K562 (cell line): ENCODE data around the gene ZNF433. TPM values are rescaled to one million over a fixed set of nuclear protein-coding genes. Genes with fewer than 3 reads are reported as not detected.

Experiments
- ATAC-seq: fragments of 200-7000 bp; cut with Tn5 transposase; 3 replicates; pipeline ENCODE4 v1.9.1; 2020; ENCODE audit warnings: moderate library complexity
- BruUV-seq: library from RNA; stranded (reverse); fragments of 400-500 nt; replicated peaks from 2 replicates; lab custom pipeline; 2021; lab: Mats Ljungman, UMichigan
- CTCF ChIA-PET: fragments of 300-600 bp; formaldehyde crosslinking; extraction: SDS; loops from one replicate; lab custom pipeline; 2021; ENCODE audit warnings: low intra/inter-chr PET ratio; lab: Yijun Ruan, JAX
- POLR2A ChIA-PET: fragments of 300-600, 350-650 bp; sonication (Branson Sonifier 250); formaldehyde crosslinking; extraction: SDS; loops from one replicate; lab custom pipeline; 2021; ENCODE audit warnings: antibody characterized with exemption, inconsistent platforms; lab: Yijun Ruan, JAX
- DNase-seq, 4 experiments: peaks; one replicate each; pipeline versions ENCODE4 v3.0.0 to v3.0.0-alpha.2; 2011 to 2018; ENCODE audit warnings: low spot score in 3 of 4, mixed read lengths in 3 of 4; ENCODE audit errors: extremely low read depth in 1 of 4
- FAIRE-seq: peaks from 2 replicates; lab custom pipeline; 2011; peaks lifted over from hg19 to GRCh38; lab: Jason Lieb, UNC
- H2AFZ ChIP-seq: 2 replicates; pipeline ENCODE4 v1.6.0; 2011; ENCODE audit warnings: low read depth, low read length, control low read depth, inconsistent platforms
- H3K27ac ChIP-seq: fragments of 200-600 bp; 3 replicates; pipeline ENCODE4 v1.8.0; 2011; ENCODE audit warnings: low read depth, mild to moderate bottlenecking, control low read depth, inconsistent platforms, low read length, moderate library complexity, mixed read lengths; ENCODE audit errors: extremely low read depth
- H3K27me3 ChIP-seq, 2 experiments: fragments of 300-600 bp in 1 of 2; 2 replicates in 1 of 2; 3 replicates in 1 of 2; pipeline versions ENCODE4 v1.6.0 to v1.8.0; 2011; ENCODE audit warnings: inconsistent platforms in 2 of 2, low read length in 2 of 2, mild to moderate bottlenecking in 1 of 2, mixed read lengths in 1 of 2, moderate library complexity in 1 of 2; ENCODE audit not compliant: control insufficient read depth in 2 of 2, insufficient read depth in 2 of 2
- H3K36me3 ChIP-seq: fragments of 300-600 bp; 3 replicates; pipeline ENCODE4 v1.8.0; 2011; ENCODE audit warnings: mild to moderate bottlenecking, low read length, inconsistent platforms; ENCODE audit not compliant: control insufficient read depth, insufficient read depth
- H3K4me1 ChIP-seq, 2 experiments: fragments of 200-600 bp in 1 of 2; replicated peaks in 1 of 2; 2 replicates in 1 of 2; 3 replicates in 1 of 2; pipeline versions ENCODE4 v1.5.1 to v1.8.0; 2011; ENCODE audit warnings: inconsistent platforms in 2 of 2, low read length in 2 of 2, mild to moderate bottlenecking in 1 of 2, mixed read lengths in 1 of 2, moderate library complexity in 1 of 2; ENCODE audit not compliant: control insufficient read depth in 2 of 2, insufficient read depth in 2 of 2
- H3K4me2 ChIP-seq: 2 replicates; pipeline ENCODE4 v1.6.1; 2011; ENCODE audit warnings: low read length, control low read depth, inconsistent platforms, mixed read lengths; ENCODE audit not compliant: insufficient read depth
- H3K4me3 ChIP-seq: fragments of 200-600 bp; sonication (generic), shearing (Covaris generic); 2 replicates; pipeline ENCODE4 v1.5.1; 2016; ENCODE audit warnings: control low read depth, inconsistent platforms
- H3K79me2 ChIP-seq: fragments of 200-600 bp; 3 replicates; pipeline ENCODE4 v1.8.0; 2011; ENCODE audit warnings: low read length, inconsistent platforms; ENCODE audit not compliant: control insufficient read depth, insufficient read depth
- H3K9ac ChIP-seq, 2 experiments: 2 replicates each; pipeline versions ENCODE4 v1.6.0 to v1.6.1; 2011; ENCODE audit warnings: low read depth in 2 of 2, low read length in 2 of 2, control low read depth in 1 of 2, inconsistent platforms in 1 of 2, mild to moderate bottlenecking in 1 of 2, mixed read lengths in 1 of 2; ENCODE audit not compliant: insufficient read depth in 1 of 2
- H3K9me1 ChIP-seq: one replicate; pipeline ENCODE4 v1.6.0; 2011; ENCODE audit warnings: inconsistent platforms, mild to moderate bottlenecking, low read length, moderate library complexity; ENCODE audit not compliant: control insufficient read depth, insufficient read depth
- H3K9me3 ChIP-seq: replicated peaks from 2 replicates; pipeline ENCODE4 v1.5.1; 2011; ENCODE audit warnings: low read depth, low read length, inconsistent platforms; ENCODE audit not compliant: control insufficient read depth, insufficient read depth
- H4K20me1 ChIP-seq: replicated peaks from 2 replicates; pipeline ENCODE4 v1.6.1; 2011; ENCODE audit warnings: low read length, inconsistent platforms, mixed read lengths; ENCODE audit not compliant: control insufficient read depth, insufficient read depth
- BRCA1 ChIP-seq, 2 experiments: fragments of 450-650 bp in 1 of 2; sonication (generic) in 1 of 2; formaldehyde crosslinking in 1 of 2; IDR thresholded peaks; 2 replicates each; pipeline versions ENCODE4 v1.5.0 to v1.6.1; 2017 to 2020; ENCODE audit warnings: mild to moderate bottlenecking in 1 of 2, missing genetic modification reagents in 1 of 2
- BRD9 ChIP-seq: fragments of 450-650 bp; IDR thresholded peaks from 2 replicates; pipeline ENCODE4 v1.6.1; 2018; ENCODE audit warnings: low read depth; ENCODE audit not compliant: partially characterized antibody
- CGGBP1 ChIP-seq: fragments of 250-450 bp; sonication (Bioruptor Pico); IDR thresholded peaks from 2 replicates; pipeline ENCODE4 v1.9.0; 2021; ENCODE audit warnings: mild to moderate bottlenecking
- EGR1 ChIP-seq: fragments of 450-650 bp; conservative IDR thresholded peaks from 2 replicates; pipeline ENCODE4 v1.6.1; 2017; ENCODE audit warnings: mild to moderate bottlenecking
- ELF4 ChIP-seq: fragments of 450-650 bp; formaldehyde crosslinking; IDR thresholded peaks from 2 replicates; pipeline ENCODE4 v1.4.0; 2022; ENCODE audit warnings: missing genetic modification characterization
- FOXK1 ChIP-seq: sonication (generic); formaldehyde crosslinking; IDR thresholded peaks from 2 replicates; pipeline ENCODE4 v1.8.0; 2022; ENCODE audit warnings: missing genetic modification reagents, mild to moderate bottlenecking, borderline replicate concordance
- HDGF ChIP-seq: fragments of 450-650 bp; IDR thresholded peaks from 2 replicates; pipeline ENCODE4 v1.6.1; 2016
- KDM5B ChIP-seq: fragments of 200-600 bp; sonication (generic); IDR thresholded peaks from 2 replicates; pipeline ENCODE4 v1.6.1; 2012; ENCODE audit warnings: low read depth, mild to moderate bottlenecking, moderate library complexity, low read length, control low read depth, inconsistent platforms; ENCODE audit not compliant: insufficient replicate concordance
- KLF13 ChIP-seq: fragments of 450-650 bp; IDR thresholded peaks from 2 replicates; pipeline ENCODE4 v1.6.1; 2016; ENCODE audit warnings: missing genetic modification characterization, low read depth, mild to moderate bottlenecking, missing compliant biosample characterization, moderate library complexity, borderline replicate concordance
- SPI1 ChIP-seq: IDR thresholded peaks from 2 replicates; pipeline ENCODE4 v1.6.1; 2011; ENCODE audit warnings: low read depth, low read length, control low read depth, borderline replicate concordance
- ZBTB11 ChIP-seq, 3 experiments: fragments of 200-800 bp in 1 of 3; fragments of 250-450 bp in 1 of 3; fragments of 450-650 bp in 1 of 3; sonication (Bioruptor Pico) in 1 of 3; sonication (Bioruptor generic) in 1 of 3; formaldehyde crosslinking in 1 of 3; IDR thresholded peaks; 2 replicates each; pipeline versions ENCODE4 v1.6.1 to v1.8.0; 2016 to 2022; ENCODE audit warnings: mild to moderate bottlenecking in 2 of 3, missing genetic modification characterization in 2 of 3, missing compliant biosample characterization in 1 of 3, moderate library complexity in 1 of 3
- ZKSCAN3 ChIP-seq: fragments of 250-450 bp; sonication (Bioruptor Pico); IDR thresholded peaks from 2 replicates; pipeline ENCODE4 v1.4.0; 2020
- ZNF184 ChIP-seq: sonication (generic); formaldehyde crosslinking; IDR thresholded peaks from 2 replicates; pipeline ENCODE4 v1.5.0; 2020; ENCODE audit warnings: missing genetic modification reagents
- ZNF785 ChIP-seq: fragments of 250-450 bp; sonication (Bioruptor Pico); IDR thresholded peaks from 2 replicates; pipeline ENCODE4 v1.4.0; 2020; ENCODE audit warnings: mild to moderate bottlenecking
- in situ Hi-C: fragments of 300-500 bp; cut with MboI; formaldehyde crosslinking; loops from 4 replicates; pipeline ENCODE4 v1.15.0; 2018; ENCODE audit warnings: inconsistent platforms, mixed read lengths
- intact Hi-C: fragments of 100-400 bp; cut with micrococcal nuclease; formaldehyde crosslinking; loops from 2 replicates; pipeline ENCODE4 v1.14.2; 2022
- polyA plus RNA-seq, 8 experiments: library from polyadenylated mRNA; depleted of rRNA in 4 of 8; stranded (reverse) in 5 of 8; unstranded in 3 of 8; fragments of >200 nt; fragmentation: Nextera tagmentation in 2 of 8; fragmentation: Illumina TruSeq in 1 of 8; extraction: Ambion mirVana in 2 of 8; extraction: Trizol in 1 of 8; gene quantifications; 2 replicates each; pipeline versions ENCODE4 v1.2.1 to v1.2.3, GENCODE V29; 2011 to 2014; ENCODE audit warnings: inconsistent platforms in 1 of 8, missing spikeins in 1 of 8
- total RNA-seq, 7 experiments: library from RNA; depleted of rRNA in 6 of 7; stranded (reverse); fragments of >200 nt in 6 of 7; fragmentation: Illumina TruSeq in 2 of 7; extraction: Trizol in 2 of 7; gene quantifications; 2 replicates each; pipeline versions ENCODE4 v1.2.1 to v1.2.3, GENCODE V29; 2011 to 2021; ENCODE audit warnings: low replicate concordance in 1 of 7

ZNF433 gene
- total and polyA plus RNA-seq, 9 of the 15 experiments (the other 6 are each of a cell fraction or from before 2014, with no cell fraction given) = 2.0 to 4.1 (median 2.9) TPM

GRCh38 chr19:12042893-12043292 lies 7.4 kb upstream of the ZNF433 start:
- no TSS peak for BruUV-seq
- no peaks in the 10 kb centered on the region for H3K27me3 ChIP-seq
- in situ Hi-C loops = no loop called here

More at GRCh38 chr19:12042893-12043292, 7.4 kb upstream of the ZNF433 start:
- H3K4me2 ChIP-seq = no peak overlapping the region
- no peaks in the 10 kb centered on the region for H3K79me2 ChIP-seq
- no peaks in the 10 kb centered on the region for H3K36me3 ChIP-seq
- H3K9me3 ChIP-seq = peaks cover 16% of the 10 kb centered on the region
- intact Hi-C loops = no loop called here
- H3K9me1 ChIP-seq = no peaks in the 10 kb centered on the region
- no peaks in the 10 kb centered on the region for H4K20me1 ChIP-seq
- H3K9ac ChIP-seq = no peak overlapping the region
- H3K4me1 ChIP-seq = no peaks in the 10 kb centered on the region
- FAIRE-seq (no peak), ATAC-seq (no peak), DNase-seq (no peak)
- no peak overlapping the region for H2AFZ ChIP-seq
- H3K4me3 ChIP-seq = no peak overlapping the region
- TF ChIP-seq FOXK1 = no peak
- TF ChIP-seq ELF4 (CRISPR knock-in tag) = no peak
- TF ChIP-seq ZKSCAN3 = no peak
- TF ChIP-seq ZNF184 = no peak
- TF ChIP-seq BRCA1 (IDR thresholded peaks at IDR 0.05) = no peak
- TF ChIP-seq BRCA1 (CRISPR knock-in tag; IDR thresholded peaks at IDR 0.05) = no peak
- TF ChIP-seq KLF13 (tag) = no peak
- TF ChIP-seq ZBTB11 (CRISPR knock-in tag; IDR thresholded peaks at IDR 0.05) = no peak
- TF ChIP-seq ZNF785 (CRISPR knock-in tag) = no peak
- TF ChIP-seq KDM5B = no peak
- TF ChIP-seq HDGF = no peak
- no peak for TF ChIP-seq CGGBP1 (CRISPR knock-in tag)
- TF ChIP-seq BRD9 = no peak
- no peak for TF ChIP-seq EGR1
- TF ChIP-seq SPI1 = no peak
- no peak overlapping the region for H3K27ac ChIP-seq
- CTCF ChIA-PET = no interaction called here
- POLR2A ChIA-PET = interaction anchor here (0.9 kb wide), 1 partner anchor 9 kb away, joined by 3 read pairs; no protein-coding TSS in a partner anchor
